ENCODE measurements around the gene PRDM16. TPM values are rescaled to one million over a fixed set of nuclear protein-coding genes. Genes with fewer than 3 reads are reported as not detected.
A peak's percentile ranks its signal among the peaks of the same experiment; 100 is the strongest.

The PRDM16 gene
- total RNA-seq, 1 donor: 6.5 TPM

DNA sequence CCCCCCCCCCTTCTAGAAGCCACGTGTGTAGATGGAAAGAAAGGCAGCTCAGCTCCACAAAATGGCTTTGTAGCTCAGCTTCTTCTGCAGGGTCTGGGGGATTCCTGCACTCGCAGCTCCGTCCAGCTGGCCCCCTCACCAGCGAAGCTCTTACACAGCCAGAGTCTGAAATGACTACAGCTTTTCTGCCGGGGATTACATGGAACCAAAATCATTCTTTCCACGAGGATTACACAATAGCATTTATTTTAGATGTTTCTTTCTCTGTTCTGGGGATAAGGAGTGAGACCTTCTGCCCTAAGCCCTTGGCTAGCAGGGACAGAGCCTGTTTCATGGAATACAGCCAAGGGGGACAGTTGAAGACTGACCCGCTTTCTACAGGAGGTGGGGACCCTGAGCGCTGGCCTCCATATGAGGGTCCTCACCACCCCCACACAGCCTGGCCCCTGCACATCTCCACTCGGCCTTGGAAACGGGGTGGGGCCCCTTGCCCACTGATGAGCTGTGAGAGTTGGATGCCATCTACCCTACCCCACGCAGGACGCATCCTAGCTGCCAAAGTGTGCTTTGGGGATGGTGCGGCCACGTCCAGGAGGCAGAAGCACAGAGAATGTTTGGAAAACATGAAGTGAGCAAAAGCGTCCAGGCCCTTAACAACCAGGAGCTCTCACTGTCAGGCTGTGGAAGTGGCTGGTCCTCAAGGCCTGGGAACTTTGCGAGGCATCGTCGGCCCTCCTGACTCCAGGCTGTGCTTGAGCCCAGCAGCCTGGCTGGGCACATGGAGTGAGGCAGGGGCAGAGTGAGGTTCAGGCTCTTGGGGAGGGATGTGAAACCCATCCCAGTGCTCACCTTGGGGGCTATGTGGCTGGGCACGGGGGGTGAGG, 33.2 kb upstream of the PRDM16 start:
- H4K20me1 ChIP-seq (ENCODE audit: insufficient read depth, low read length): no peaks in the 10 kb centered on the region
- H3K4me3 ChIP-seq (ENCODE audit: insufficient read depth, low read length): no peak overlapping the region
- H3K79me2 ChIP-seq (ENCODE audit: insufficient read depth, low read length): no peaks in the 10 kb centered on the region
- H3K9me3 ChIP-seq (ENCODE audit: low read depth, low read length): no peaks in the 10 kb centered on the region
- H2AFZ ChIP-seq (ENCODE audit: low read length): no peak overlapping the region
- TF ChIP-seq, protein P1, sequence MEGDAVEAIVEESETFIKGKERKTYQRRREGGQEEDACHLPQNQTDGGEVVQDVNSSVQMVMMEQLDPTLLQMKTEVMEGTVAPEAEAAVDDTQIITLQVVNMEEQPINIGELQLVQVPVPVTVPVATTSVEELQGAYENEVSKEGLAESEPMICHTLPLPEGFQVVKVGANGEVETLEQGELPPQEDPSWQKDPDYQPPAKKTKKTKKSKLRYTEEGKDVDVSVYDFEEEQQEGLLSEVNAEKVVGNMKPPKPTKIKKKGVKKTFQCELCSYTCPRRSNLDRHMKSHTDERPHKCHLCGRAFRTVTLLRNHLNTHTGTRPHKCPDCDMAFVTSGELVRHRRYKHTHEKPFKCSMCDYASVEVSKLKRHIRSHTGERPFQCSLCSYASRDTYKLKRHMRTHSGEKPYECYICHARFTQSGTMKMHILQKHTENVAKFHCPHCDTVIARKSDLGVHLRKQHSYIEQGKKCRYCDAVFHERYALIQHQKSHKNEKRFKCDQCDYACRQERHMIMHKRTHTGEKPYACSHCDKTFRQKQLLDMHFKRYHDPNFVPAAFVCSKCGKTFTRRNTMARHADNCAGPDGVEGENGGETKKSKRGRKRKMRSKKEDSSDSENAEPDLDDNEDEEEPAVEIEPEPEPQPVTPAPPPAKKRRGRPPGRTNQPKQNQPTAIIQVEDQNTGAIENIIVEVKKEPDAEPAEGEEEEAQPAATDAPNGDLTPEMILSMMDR (IDR thresholded peaks at IDR 0.05; ENCODE audit: extremely low read depth, low read depth, low read length): no peak
- no peak overlapping the region for H3K4me2 ChIP-seq (ENCODE audit: insufficient read depth, low read length)
- no peak overlapping the region for H3K27ac ChIP-seq (ENCODE audit: low read depth, low read length)
- peaks cover 2% of the 10 kb centered on the region for H3K27me3 ChIP-seq (ENCODE audit: insufficient read depth, low read length)
- no peaks in the 10 kb centered on the region for H3K36me3 ChIP-seq (ENCODE audit: insufficient read depth, low read length)
- H3K4me1 ChIP-seq (ENCODE audit: insufficient read depth, low read length): no peaks in the 10 kb centered on the region
- DNase-seq (ENCODE audit: insufficient read length, low spot score, missing footprints): peak; percentile 49

DNA sequence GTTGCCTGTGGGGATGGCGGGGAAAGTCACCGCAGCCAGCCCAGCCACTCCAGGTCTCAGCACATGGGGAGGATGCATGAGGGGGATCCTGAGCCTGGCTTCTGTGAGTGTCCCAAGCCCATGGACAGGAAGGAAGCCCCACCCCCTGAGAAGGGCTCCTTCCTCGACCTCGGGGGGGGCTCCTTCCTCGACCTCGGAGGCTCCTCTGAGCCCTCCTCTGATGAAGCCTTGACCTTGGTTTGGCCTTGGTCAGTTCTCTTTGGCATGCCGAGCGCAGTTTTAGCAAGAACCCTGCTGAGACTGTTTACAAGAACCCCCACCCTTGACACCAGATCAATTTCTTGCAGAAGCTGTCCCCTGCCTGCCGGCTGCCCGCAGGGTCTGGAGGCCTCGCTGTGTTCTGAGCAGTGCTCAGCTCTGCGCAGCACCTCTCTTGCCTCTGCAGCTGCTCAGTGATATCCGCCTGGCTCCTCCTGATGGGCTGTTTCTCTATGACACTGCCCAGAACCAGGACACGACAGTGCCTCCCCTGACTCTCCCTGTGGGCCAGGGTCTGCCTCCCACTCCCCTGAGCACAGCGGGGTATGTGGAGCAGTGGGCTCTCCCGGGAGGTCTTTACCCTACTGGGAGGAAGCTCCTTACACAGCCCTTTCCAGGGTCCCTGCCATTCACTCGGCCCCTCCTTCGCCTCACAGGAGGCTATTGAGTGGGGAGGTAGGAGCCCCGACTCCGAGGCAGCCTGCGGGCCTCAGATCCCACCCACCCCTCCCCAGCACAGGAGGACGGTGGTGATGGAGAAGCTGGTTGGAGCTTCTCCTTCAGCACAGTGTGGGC, 32.3 kb upstream of the PRDM16 start:
- Histone ChIP-seq H2AFZ (ENCODE audit: low read length) (no peak overlapping the region), H3K4me2 (ENCODE audit: insufficient read depth, low read length) (no peak overlapping the region), H4K20me1 (ENCODE audit: insufficient read depth, low read length) (no peaks in the 10 kb centered on the region), H3K27me3 (ENCODE audit: insufficient read depth, low read length) (peaks cover 5% of the 10 kb centered on the region), H3K4me1 (ENCODE audit: insufficient read depth, low read length) (no peaks in the 10 kb centered on the region), H3K27ac (ENCODE audit: low read depth, low read length) (no peak overlapping the region), H3K4me3 (ENCODE audit: insufficient read depth, low read length) (no peak overlapping the region), H3K36me3 (ENCODE audit: insufficient read depth, low read length) (no peaks in the 10 kb centered on the region), H3K79me2 (ENCODE audit: insufficient read depth, low read length) (no peaks in the 10 kb centered on the region), H3K9me3 (ENCODE audit: low read depth, low read length) (no peaks in the 10 kb centered on the region)
- TF ChIP-seq, protein P1 (IDR thresholded peaks at IDR 0.05; ENCODE audit: extremely low read depth, low read depth, low read length): no peak
- peak; percentile 65 for DNase-seq (ENCODE audit: insufficient read length, low spot score, missing footprints)

DNA sequence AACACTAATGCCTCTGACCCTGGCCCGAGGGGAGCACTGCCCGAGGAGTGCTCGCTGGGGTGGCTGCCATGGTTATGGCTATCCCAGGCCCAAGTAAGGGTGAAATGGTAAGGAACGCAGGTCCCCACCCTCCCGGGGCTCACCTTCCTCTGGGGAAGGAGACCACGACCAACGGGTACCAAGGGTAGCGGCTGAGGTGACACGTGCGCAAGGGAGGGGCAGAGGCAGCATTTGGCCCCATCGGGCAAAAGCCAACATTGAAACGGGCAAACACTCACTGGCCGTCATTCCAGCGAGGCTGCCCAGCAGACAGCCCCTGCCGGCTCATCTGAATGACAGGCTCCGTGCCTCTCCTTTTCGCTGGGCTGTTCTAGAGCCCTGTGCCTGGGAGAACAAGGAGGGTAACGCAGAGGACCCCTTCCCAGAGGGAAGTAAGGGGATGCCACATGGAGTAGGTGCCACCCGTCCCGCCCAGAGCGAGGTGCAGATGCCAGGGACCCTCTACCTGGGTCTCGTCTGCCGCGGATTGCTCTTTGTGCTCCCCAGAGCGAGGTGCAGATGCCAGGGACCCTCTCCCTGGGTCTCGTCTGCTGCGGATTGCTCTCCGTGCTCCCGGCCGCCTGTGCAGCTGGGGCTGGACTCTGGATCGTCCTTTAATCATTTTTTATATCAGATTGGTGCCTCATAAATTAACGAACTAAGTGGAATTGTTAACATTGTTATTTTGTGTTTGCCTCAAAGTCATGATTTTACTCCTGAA, 31.5 kb upstream of the PRDM16 start:
- no peaks in the 10 kb centered on the region for H3K4me1 ChIP-seq (ENCODE audit: insufficient read depth, low read length)
- no peak overlapping the region for H3K4me2 ChIP-seq (ENCODE audit: insufficient read depth, low read length)
- TF ChIP-seq, protein P1 (IDR thresholded peaks at IDR 0.05; ENCODE audit: extremely low read depth, low read depth, low read length): no peak
- peak; percentile 62 for DNase-seq (ENCODE audit: insufficient read length, low spot score, missing footprints)
- H3K9me3 ChIP-seq (ENCODE audit: low read depth, low read length): no peaks in the 10 kb centered on the region
- H3K27ac ChIP-seq (ENCODE audit: low read depth, low read length): no peak overlapping the region
- H2AFZ ChIP-seq (ENCODE audit: low read length): no peak overlapping the region
- peaks cover 5% of the 10 kb centered on the region for H3K27me3 ChIP-seq (ENCODE audit: insufficient read depth, low read length)
- H3K4me3 ChIP-seq (ENCODE audit: insufficient read depth, low read length): no peak overlapping the region
- H3K79me2 ChIP-seq (ENCODE audit: insufficient read depth, low read length): no peaks in the 10 kb centered on the region
- no peaks in the 10 kb centered on the region for H4K20me1 ChIP-seq (ENCODE audit: insufficient read depth, low read length)
- no peaks in the 10 kb centered on the region for H3K36me3 ChIP-seq (ENCODE audit: insufficient read depth, low read length)

Data from osteoblast (primary cell).